NCI-H1930 (cell line): ENCODE measurements around the gene NPRL2.

Experiments
- DNase-seq, 2 experiments: peaks; one replicate each; lab custom pipeline; 2025; lab: John Stamatoyannopoulos, UW

NPRL2 gene

DNA sequence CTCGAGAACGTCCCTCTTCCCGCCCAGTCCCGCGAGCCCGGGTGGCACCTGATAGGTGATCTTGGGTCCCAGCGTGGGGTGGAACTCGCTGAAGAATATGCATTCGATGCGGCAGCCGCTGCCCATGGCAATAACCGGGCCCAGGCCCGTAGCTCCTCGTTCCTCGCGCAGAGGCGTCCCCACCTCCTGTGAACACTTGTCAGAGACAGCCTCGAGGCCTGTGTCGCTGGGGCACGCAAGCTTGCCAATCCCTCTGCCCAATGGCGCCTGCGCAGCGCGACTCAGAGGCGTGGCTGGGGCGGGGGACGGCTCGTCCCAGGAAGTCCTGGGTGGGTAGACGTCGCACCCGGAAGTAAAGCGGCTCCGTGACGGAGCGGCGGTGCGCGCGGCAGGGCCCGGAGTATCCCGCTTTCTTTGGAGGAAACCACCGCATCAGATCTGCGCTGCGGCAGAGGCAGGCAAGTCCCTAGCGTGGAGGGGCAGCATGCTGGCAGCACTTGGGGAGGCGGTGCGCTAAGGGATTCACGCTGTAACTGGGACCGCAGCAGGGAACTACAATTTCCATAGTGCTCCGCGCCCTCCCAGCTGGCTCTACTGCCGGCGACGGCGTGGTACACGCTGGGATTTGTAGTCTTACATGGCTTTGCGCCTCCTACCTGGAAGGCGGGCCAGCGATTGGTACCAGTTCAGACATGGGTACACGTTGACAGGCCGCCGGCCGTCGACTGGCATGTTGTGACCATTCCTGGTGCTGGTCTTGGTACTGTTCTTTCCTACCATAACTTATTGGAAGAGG is at the start of gene NPRL2, which contains the start of gene CYB561D2:
NPRL2 (minus strand) TSS at position 249 of the 796 bp plus-strand sequence; CDS start at position 126, 123 bp downstream.
CYB561D2 (plus strand) TSS at position 336 of the 796 bp plus-strand sequence. CDS start 572 bp downstream, outside the sequence.
- DNase-seq: peak; percentile 77 to 84

DNA sequence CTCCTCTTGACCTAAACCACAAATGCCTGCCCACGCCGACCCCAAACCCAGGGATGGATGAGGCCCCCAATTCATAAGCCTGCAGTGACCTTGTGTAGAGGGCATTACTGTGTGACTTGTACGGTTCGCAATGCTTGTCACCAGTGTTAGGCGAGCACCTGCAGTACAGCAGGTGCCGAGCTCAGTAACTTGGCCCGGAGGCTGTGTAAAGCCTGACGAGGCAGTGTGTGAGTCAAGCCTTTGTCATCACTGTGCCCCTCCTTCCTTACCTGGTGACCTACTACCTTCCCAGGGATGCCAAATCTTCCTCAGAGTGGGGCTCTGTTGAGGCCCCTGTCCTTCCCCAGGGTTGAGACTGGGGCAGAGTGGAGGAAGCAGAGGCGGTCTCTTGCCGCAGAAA is 45.9 kb upstream of the NPRL2 start:
- DNase-seq: no peak

DNA sequence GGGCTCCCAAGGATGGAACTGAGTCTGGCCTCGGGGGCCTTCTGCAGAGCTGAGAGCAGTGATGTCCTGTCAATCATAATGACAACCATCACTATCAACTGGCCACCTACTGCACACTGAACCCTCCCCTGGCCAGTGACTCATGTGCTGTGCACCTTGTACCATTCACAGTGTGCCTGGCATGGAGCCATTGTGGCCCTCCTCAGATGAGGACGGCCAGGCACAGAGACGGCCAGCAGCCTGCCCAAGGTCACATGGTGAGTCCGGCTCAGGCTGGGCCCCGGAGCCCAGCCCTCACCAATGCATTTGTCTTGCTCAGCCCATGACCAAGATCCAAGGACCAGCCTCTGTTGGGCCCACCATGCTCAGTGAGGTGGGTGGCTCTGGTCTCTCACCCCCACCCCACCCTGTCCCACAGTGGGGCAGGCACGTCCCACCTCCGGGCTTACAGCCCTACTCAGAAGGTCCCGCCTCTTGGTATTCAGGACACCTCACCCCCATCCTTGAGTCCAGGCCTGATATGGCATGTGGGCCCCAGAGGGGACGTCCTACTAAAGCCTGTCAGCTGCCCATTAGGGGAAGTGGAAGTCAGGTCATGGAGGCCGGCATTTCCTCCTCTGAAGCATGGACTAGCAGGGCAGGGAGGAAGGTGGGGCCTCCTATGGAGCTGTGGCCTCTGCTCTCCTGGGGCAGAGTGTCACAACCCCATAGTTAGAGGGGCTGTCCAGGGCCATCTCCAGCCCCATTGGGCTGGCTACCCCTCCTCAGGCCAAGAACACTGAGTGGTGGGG is 44.7 kb upstream of the NPRL2 start:
- no peak for DNase-seq

DNA sequence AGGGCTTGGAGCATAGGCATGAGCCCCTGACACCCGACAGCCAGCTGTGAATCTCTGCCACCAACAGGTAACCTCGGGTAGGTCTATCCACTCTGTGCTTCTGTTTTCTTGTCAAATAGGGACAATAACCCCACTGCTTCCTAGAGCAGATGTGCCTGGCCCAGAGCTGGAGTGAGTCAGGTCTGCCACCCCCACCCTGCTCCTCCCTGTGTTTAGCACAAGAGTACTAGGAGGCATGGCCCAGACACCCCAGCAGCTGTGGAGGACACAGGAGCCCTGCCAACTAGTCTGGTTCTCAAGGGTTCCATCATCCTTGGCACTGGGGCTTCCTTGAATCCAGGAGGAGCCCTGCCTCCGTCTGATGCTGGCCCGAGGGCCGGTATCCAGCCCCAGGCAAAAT is 42.5 kb upstream of the NPRL2 start:
- DNase-seq: no peak

DNA sequence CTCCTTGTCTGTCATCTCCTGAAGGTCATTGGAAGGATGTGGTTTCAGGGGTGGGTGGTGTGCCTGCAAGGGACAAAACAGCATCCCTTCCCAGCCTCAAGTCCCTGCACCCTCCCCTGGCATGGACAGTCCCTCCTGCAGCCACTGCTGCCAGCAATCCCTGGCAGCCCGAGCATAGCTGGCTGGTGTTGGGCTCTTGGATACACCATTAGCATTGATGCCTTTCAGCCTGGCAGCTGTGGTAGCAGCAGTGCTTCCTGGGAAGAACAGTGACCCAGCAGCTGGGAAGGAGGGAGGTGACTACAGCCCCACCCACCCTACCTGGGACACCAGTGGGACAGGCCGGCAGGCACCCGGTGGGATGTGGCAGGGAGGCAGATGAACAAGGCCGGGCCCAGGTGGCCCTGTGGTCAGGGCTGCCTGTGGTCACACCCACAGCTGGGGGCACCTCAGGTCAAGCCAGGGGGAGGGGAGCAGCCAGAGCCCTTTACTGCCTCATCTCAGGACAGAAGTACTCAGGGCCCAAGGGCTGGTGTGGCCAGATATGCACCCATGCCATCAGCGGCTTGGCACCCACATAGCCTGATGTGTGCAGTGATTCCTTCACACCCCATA is 41.6 kb upstream of the NPRL2 start:
- DNase-seq: no peak

DNA sequence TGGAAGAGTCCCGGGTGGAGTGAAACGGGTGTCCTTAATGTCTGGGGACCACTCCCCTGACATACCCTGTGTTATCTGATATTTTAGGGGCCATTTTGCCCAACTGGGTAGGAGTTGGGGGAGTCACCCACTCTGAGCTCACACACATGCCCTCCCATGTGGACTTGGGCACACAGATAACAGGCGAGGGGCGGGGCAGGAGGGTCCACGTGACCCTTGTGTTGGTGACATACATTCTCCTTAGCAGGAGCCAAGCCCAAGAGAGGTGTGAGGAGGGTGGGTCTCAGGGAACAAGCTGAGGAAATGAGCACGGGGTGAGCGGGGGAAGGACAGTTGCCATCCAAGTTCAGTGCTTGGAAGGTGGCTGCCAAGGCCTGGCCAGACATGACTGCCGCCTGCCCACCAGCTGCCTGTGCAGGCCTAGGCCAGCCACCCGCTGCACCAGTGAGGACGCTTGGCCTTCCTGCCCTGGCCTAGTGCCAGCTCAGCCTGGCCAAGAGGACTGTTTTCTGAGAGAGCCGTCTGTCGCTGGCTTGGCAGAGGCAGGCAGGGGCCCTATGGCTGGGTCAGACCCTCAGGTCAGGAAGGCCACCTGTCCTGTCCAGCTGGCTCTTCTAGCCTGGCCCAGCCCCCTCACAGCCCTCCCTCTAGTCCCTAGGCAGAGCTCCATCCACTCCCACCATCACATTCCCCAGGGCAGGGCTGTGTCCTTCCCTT is 40.1 kb upstream of the NPRL2 start:
- DNase-seq: no peak

DNA sequence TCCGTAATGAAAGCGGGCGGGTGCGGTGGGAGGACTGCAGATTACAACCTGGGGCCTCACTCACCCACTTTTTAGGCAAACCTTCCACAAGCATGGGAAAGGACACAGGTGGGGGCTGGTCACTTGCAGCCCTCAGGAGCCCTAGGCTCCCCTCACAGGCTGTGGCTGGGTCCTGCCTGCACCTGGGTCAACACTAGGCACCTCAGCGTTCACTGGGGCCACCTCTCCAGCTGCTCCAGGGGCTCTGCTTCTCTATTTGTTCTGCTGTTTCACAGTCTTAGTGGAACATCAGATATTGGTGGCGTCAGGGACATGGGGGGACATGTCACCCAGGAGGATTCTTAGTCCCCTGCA is 38.8 kb upstream of the NPRL2 start:
- DNase-seq: no peak

DNA sequence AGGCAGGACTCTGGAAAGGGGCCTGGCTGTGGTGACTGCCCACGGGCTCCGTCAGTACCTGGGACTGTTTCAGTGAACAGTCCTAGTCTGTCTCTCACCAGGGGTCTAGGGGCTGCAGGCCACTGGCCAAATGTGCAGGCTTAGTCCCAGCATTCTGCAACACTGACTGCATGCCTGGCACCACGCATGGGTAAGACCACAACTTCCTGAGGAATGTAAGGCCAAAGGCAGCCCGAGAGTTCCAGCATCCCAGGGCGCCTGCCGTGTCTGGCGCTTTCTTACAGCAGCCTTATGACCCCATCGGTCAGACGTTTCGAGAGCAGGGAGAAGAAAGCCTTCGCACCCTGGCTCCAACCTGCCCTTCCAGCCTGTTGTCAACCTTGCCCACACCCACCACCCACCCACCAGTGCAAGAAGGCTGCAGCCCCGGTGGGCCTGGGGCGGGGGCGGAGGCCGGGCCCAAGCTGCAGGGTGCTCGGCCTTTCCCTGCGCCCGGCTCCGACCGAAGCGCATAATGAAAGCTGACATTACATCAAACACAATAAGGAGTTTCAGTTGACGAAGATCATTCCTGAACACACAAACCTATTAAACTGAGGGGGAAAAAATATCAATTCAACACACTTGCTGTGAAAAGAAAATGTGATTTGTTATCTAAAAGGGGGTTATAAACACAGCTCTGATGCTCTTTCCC is 38.3 kb upstream of the NPRL2 start:
- no peak for DNase-seq

DNA sequence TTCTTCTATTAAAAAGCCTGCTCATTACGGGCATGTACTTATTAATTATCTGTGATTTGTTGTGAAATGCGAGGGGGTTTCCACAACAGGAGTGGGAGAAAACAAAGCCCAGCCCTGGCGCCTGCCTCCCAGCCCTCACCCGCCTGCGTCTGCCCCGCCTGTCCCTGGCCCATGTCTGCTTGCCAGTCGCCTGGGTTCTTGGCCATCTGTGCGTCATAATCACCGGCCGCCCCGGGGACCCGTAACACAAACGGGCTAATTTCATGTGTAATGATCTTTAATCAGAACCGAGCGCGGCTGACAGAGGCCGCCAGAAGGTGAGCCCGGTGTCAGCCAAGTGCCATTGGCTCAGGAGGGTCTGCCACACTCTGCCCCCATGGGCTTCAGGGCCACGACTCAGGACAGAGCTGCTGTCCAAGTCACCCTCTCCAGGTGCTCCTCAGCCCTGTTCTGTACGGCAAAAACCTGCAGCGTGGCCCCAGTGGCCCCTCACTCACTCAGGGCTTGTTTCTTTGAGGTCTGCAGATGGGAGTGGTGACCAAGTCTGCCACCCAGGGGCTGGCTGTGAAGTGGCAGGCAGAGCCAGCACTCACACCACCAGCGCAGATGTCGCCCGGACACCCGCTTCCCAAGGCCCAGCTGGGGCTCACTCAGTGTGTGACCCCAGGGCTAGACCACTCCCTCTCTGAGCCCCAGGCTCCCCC is 37.6 kb upstream of the NPRL2 start:
- DNase-seq: no peak

DNA sequence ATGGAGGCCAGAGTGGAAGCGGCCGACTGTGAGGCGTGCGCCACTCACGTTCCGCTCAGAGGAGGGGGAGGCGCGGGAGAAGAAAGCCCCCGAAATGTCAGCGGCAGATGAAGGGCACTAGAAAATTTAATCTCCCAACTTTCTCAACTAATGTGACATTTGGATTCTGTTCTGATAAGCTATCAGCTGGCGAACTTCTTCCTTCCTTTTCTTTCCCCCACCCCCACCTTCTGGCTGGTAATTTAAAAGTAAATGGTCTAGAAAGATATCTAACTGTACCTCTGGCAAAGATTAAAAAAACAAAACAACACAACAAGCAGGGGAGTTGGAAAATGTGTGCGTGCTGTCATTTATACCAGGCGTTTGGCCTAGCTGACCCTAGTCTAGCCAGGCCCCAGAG is 35.2 kb upstream of the NPRL2 start:
- no peak for DNase-seq

DNA sequence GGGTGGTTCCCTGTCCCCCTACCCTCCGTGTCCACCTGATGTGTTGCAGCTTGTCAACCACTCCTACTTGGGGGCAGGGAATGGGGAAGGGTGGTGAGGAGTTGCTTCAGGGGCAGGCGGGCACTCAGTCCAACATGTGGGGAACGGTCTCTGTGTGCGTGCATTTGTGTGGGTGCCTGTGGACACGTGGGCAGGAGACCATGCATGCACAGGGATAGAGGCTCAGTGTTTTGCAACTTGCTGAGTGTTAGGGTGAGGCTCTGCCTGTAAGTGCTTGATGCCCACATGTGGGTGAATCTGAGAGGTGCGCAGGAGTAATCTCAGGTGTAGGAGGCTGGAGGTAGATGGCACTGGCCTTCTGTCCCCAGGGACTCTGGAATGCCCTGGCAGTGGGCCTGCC is 33.2 kb upstream of the NPRL2 start:
- no peak for DNase-seq

DNA sequence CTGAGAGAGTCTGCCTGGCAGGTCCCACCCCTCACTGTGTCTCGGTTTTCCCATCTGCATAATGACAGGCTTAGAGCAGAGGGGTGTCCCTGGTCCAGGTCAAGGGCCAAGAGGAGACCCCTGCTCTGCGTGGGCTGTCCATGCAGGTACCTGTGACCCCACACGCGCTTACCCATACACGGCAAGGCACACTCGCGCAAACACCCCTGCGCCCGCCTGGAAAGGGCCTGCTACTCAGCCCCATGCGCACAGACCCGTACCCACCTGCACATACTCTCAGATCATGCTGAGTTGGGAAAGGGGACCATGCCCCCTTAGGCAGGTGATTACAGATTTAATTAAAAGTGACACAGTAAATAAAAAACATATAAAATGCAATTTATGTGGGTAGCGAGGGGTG is 32.1 kb upstream of the NPRL2 start:
- DNase-seq: no peak

DNA sequence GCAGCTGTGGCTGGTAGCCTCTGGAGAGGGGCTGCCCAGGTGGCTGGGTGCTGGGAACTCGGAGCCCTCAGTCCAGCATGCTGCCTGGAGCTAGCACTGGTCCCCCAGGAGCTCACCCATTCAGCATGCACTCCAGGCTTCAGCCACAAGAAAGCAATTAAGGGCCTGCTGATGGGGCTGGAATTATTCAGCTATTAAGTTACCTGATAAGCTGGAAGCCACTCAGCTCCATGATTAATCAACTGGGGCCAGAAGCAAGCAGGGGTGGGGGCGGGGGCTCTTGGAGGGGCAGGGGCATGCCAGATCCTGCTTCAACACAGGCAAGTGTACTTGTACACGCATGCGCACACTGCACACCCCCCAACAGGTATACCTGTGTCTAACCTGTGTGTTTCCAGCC is 30.8 kb upstream of the NPRL2 start:
- no peak for DNase-seq

DNA sequence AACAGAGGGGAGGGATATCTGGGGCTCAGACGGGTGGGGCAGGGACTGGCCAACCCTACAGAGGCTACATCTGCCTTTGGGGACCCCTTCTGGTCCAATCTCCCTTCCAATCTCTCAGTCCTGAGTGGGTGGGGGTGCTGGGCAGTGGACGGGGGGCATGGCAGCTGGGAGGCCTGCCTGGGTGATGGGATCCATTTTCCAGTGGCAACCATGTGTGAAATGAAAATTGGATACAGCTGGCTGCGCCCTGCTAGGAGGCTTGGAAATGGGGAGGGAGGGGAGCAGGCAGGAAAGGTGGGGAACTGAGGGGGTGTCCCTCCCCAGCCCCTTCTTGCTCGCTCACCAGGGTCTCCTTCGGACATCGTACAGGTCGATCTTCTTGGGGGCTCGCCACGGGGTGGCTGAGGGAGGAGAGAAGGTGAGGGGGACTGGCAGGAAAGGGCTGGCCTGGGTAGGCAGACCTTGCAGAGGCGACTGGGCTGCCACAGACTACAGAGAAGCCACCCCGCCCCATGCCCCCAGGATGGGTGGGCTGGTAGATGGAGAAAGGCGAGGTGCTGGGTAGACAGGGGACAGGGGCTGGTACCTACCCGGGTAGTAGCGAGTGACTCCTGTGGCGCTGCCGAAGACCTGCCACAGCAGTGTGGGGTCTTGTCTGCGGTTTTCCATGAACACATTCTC is 30.0 kb upstream of the NPRL2 start:
- no peak for DNase-seq

DNA sequence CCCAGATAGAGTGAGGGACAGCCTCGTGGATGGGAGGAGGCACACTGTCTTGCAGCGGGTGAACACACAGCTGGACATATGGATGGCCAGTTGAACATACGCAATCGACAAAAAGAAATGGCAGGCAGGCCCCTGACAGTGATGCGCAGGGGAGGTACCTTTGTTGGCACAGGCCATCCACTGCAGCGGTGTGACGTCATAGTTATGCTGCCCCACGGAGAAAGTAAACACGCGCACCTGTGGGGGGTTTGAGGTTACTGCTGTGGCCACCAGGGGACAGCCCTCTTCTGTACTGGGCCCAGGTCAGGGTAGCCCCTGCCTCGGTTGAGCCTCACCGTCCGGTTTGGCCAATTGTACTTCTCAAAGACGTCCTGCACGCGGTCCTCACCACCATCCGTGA is 28.2 kb upstream of the NPRL2 start:
- no peak for DNase-seq

DNA sequence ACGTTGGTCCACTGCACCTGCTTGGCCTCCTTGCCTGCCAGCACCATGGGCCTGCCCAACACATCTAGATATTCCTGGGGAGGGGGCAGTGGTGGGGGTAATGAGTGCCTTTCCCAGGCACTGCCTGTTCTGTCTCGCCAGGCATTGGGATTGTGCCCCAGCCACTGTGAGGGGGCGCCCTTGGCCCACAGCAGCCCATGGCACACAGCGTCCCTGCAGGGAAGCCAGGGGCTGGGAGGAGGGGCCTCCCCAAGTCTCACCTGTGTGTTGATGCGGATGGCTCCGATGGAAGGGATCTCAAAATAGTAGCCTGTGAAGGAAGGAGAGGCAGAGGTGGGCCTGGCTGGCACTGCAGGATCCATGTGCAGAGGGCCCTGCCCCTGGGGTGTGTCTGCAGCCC is 27.4 kb upstream of the NPRL2 start:
- DNase-seq: no peak

DNA sequence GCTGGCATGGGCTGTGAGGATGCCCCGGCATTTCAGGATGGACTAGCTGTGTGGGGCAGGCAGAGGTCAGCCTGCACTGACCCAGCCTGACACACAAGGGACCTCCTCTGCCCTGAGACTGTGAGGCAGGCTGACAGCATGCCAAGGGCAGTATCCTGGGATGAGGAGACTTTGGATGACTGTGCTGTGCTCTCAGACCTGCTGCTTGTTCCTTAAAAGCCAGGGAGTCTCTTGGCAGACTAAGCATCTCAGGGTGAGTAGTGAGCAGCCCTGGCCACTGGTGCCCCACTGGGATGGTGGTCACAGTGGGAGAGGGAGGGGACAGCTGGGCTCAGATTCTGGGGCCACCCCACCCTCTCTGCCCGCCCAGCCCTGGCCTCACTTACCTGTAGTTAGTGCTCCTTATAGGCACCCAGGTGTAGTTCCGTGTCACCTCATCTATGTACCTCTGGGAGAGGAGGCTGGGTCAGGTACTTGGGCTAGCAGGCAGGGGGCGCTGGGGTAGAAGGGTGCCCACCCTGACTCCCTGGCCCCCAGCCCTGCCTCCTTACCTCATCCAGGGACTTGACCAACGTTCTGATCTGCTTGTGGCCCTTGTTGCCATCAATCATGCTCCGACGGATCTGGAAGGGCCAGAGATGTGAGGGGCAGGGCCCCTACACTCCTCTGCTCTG is 24.8 kb upstream of the NPRL2 start:
- no peak for DNase-seq

DNA sequence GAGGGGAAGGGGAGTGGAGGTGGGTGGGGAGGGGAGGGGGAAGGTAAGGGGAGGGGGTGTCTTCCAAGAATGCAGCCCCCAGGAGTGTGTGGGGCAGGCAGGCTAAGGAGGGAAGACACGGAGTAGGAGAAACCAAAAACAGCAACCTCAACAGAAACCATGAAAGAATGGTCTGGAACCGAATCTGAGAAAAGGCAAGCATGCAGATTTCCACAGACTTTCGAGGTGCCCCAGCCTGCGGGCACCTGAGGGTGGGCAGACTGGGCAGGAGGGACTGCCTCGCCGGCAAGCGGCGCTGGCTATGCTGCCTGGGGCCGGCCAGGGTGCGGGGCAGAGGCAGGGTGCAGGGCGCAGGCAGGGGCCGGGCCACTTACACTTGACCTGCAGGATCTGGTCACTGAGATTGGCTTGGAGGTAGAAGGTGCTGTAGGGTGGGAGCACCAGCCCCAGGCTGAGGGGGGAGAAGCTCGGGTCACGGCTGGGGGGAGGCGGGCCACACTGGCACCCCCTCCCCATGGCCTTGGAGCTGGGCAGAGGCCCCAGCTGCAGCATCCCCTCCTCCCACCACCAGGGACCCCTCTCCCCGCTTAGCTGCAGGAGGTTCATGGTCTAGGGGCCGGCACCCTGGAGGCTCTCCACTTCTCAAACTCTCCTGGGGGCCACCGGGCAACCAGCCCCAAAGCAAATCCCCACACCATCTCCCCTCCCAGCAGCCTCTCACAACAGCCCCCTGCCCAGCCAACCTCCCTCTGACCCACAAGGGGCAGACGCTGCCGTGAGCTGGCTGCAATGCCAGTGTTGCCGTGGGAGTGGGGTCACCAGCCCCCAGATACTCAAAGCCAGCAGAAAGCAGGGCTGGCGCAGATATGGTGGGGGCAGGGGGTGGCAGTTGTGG is 24.0 kb upstream of the NPRL2 start:
- no peak for DNase-seq
